Muscle of leg (tissue), 11 donors: ENCODE measurements around the gene KRT12. TPM values are rescaled to one million over a fixed set of nuclear protein-coding genes. Genes with fewer than 3 reads are reported as not detected.
"Not testable (repeated sequence)": the region's sequence is repeated elsewhere in the genome, so short reads cannot be mapped to it uniquely, and the experiment has no call there.

Source experiments
- DNase-seq: peaks from one replicate; pipeline ENCODE4 v3.0.0; 2013
- H3K27ac ChIP-seq: one replicate; pipeline ENCODE4 v1.5.1; 2013; ENCODE audit warnings: mild to moderate bottlenecking, low read length, control low read depth
- H3K27me3 ChIP-seq: one replicate; pipeline ENCODE4 v1.6.1; 2013; ENCODE audit warnings: low read length; ENCODE audit not compliant: control insufficient read depth, insufficient read depth
- H3K36me3 ChIP-seq: one replicate; pipeline ENCODE4 v1.6.1; 2013; ENCODE audit warnings: low read length; ENCODE audit not compliant: control insufficient read depth, insufficient read depth
- H3K4me1 ChIP-seq: one replicate; pipeline ENCODE4 v1.6.1; 2013; ENCODE audit warnings: low read length; ENCODE audit not compliant: control insufficient read depth, insufficient read depth
- H3K4me3 ChIP-seq: one replicate; pipeline ENCODE4 v1.5.1; 2013; ENCODE audit warnings: low read length, control low read depth
- H3K9me3 ChIP-seq: replicated peaks from 2 replicates; pipeline ENCODE4 v1.6.1; 2013; ENCODE audit warnings: low read depth, low read length; ENCODE audit not compliant: control insufficient read depth
- WGBS: methylation state at CpG from one replicate; pipeline ENCODE4 v1.1.5; 2013; ENCODE audit warnings: missing lambda C conversion rate; ENCODE audit not compliant: insufficient coverage; 5-methylcytosine and 5-hydroxymethylcytosine counted together
- polyA plus RNA-seq, 8 donors: library from polyadenylated mRNA; unstranded; fragments of 120-200 nt; gene quantifications; one replicate each; pipeline versions ENCODE4 v1.2.1 to v1.2.3, GENCODE V29; 2013; ENCODE audit warnings: inconsistent platforms in 1 of 8, low replicate concordance in 1 of 8; ENCODE audit not compliant: insufficient read length in 8 of 8, insufficient read depth in 1 of 8
- total RNA-seq: library from RNA; stranded (reverse); fragments of 120-200 nt; gene quantifications from one replicate; pipeline ENCODE4 v1.2.4, GENCODE V29; 2013

Gene KRT12
- total and polyA plus RNA-seq, 9 donors: 0.14 to 1.2 (median 0.22) TPM; not detected in 1

GRCh38 chr17:40864661-40865390, 2.2 kb downstream of the KRT12 start:
- H3K36me3 ChIP-seq: no peaks in the 10 kb centered on the region
- no peak overlapping the region for H3K4me3 ChIP-seq
- H3K9me3 ChIP-seq: no peaks in the 10 kb centered on the region
- peak; percentile 61 for DNase-seq
- WGBS: 96% methylated on average over 10 of the region's 14 CpGs
- no peak overlapping the region for H3K27ac ChIP-seq
- peaks cover 3% of the 10 kb centered on the region for H3K4me1 ChIP-seq
- peaks cover 9% of the 10 kb centered on the region for H3K27me3 ChIP-seq

GRCh38 chr17:40862985-40863733, 3.9 kb downstream of the KRT12 start:
- Histone ChIP-seq H3K4me3 (no peak overlapping the region), H3K27me3 (peaks cover 9% of the 10 kb centered on the region), H3K4me1 (peaks cover 3% of the 10 kb centered on the region), H3K9me3 (no peaks in the 10 kb centered on the region), H3K36me3 (no peaks in the 10 kb centered on the region), H3K27ac (no peak overlapping the region)
- WGBS: 54% methylated on average over 39 of the region's 39 CpGs
- DNase-seq: no peak

- Histone ChIP-seq H3K9me3 (no peaks in the 10 kb centered on the region), H3K4me1 (no peaks in the 10 kb centered on the region), H3K27ac (no peak overlapping the region), H3K36me3 (no peaks in the 10 kb centered on the region), H3K27me3 (peaks cover 7% of the 10 kb centered on the region), H3K4me3 (no peak overlapping the region)
- WGBS: no CpG with 5 or more reads among the region's 2 CpGs
- peak; percentile 26 for DNase-seq
These were observed 7.5 kb downstream of the KRT12 start for GRCh38 chr17:40859536-40859935.

- not testable (repeated sequence) for H3K9me3 ChIP-seq, H3K27ac ChIP-seq, DNase-seq, H3K36me3 ChIP-seq, H3K4me3 ChIP-seq, H3K4me1 ChIP-seq, H3K27me3 ChIP-seq
- WGBS: no CpG with 5 or more reads among the region's 2 CpGs
These were observed 8.4 kb downstream of the KRT12 start for GRCh38 chr17:40858667-40859066.

GRCh38 chr17:40857535-40857934, 9.5 kb downstream of the KRT12 start:
- Histone ChIP-seq H3K4me3 (no peak overlapping the region), H3K27ac (peak overlapping the region; percentile 47), H3K27me3 (no peaks in the 10 kb centered on the region), H3K9me3 (no peaks in the 10 kb centered on the region), H3K36me3 (no peaks in the 10 kb centered on the region), H3K4me1 (no peaks in the 10 kb centered on the region)
- peak; percentile 90 for DNase-seq
- 41% methylated on average over 4 of the region's 5 CpGs for WGBS

- Histone ChIP-seq H3K4me1 (no peaks in the 10 kb centered on the region), H3K27me3 (no peaks in the 10 kb centered on the region), H3K27ac (no peak overlapping the region), H3K4me3 (no peak overlapping the region), H3K36me3 (no peaks in the 10 kb centered on the region), H3K9me3 (no peaks in the 10 kb centered on the region)
- DNase-seq: no peak
- WGBS: no CpG with 5 or more reads among the region's 6 CpGs
These were observed 12.7 kb downstream of the KRT12 start for GRCh38 chr17:40854175-40854814.

GRCh38 chr17:40852364-40852763, 14.7 kb downstream of the KRT12 start:
- no peak overlapping the region for H3K4me3 ChIP-seq
- 50% methylated on average over 1 of the region's 1 CpG for WGBS
- H3K4me1 ChIP-seq: no peaks in the 10 kb centered on the region
- no peak overlapping the region for H3K27ac ChIP-seq
- no peak for DNase-seq
- no peaks in the 10 kb centered on the region for H3K9me3 ChIP-seq
- no peaks in the 10 kb centered on the region for H3K36me3 ChIP-seq
- H3K27me3 ChIP-seq: no peaks in the 10 kb centered on the region

- Histone ChIP-seq H3K4me1 (no peaks in the 10 kb centered on the region), H3K4me3 (no peak overlapping the region), H3K9me3 (no peaks in the 10 kb centered on the region), H3K27me3 (no peaks in the 10 kb centered on the region), H3K27ac (no peak overlapping the region), H3K36me3 (no peaks in the 10 kb centered on the region)
- WGBS: no CpG with 5 or more reads among the region's 3 CpGs
- no peak for DNase-seq
These were observed 16.6 kb downstream of the KRT12 start for GRCh38 chr17:40850293-40850972.

GRCh38 chr17:40849723-40850122, 17.3 kb downstream of the KRT12 start:
- WGBS: no CpG with 5 or more reads among the region's 4 CpGs
- no peaks in the 10 kb centered on the region for H3K36me3 ChIP-seq
- no peak overlapping the region for H3K27ac ChIP-seq
- no peaks in the 10 kb centered on the region for H3K4me1 ChIP-seq
- DNase-seq: no peak
- H3K9me3 ChIP-seq: no peaks in the 10 kb centered on the region
- H3K27me3 ChIP-seq: no peaks in the 10 kb centered on the region
- no peak overlapping the region for H3K4me3 ChIP-seq
